DOHH2 (cell line): ENCODE data around the gene ZNF865.

Source experiments
- H3F3A ChIP-seq: fragments of 200-600 bp; sonication (generic), shearing (Covaris generic); 2 replicates; pipeline ENCODE4 v1.6.0; 2016; ENCODE audit warnings: antibody characterized with exemption, mild to moderate bottlenecking; ENCODE audit not compliant: control insufficient read depth, insufficient read depth
- H3K27ac ChIP-seq: fragments of 200-600 bp; sonication (generic); 2 replicates; pipeline ENCODE4 v1.5.1; 2014; ENCODE audit warnings: low read depth, mild to moderate bottlenecking, low read length, moderate library complexity
- H3K27me3 ChIP-seq: fragments of 200-600 bp; sonication (generic); 2 replicates; pipeline ENCODE4 v1.6.1; 2014; ENCODE audit warnings: mild to moderate bottlenecking, low read length, mixed read lengths; ENCODE audit not compliant: control insufficient read depth
- H3K36me3 ChIP-seq: fragments of 200-600 bp; sonication (generic); 2 replicates; pipeline ENCODE4 v1.6.1; 2014; ENCODE audit warnings: mild to moderate bottlenecking, low read length, moderate library complexity, mixed read lengths; ENCODE audit not compliant: control insufficient read depth
- H3K4me1 ChIP-seq: fragments of 200-600 bp; sonication (generic); 2 replicates; pipeline ENCODE4 v1.6.1; 2014; ENCODE audit warnings: mild to moderate bottlenecking, low read length, mixed read lengths; ENCODE audit not compliant: control insufficient read depth
- H3K4me2 ChIP-seq: fragments of 200-600 bp; sonication (generic); 2 replicates; pipeline ENCODE4 v1.6.0; 2014; ENCODE audit warnings: mild to moderate bottlenecking, low read length, moderate library complexity
- H3K4me3 ChIP-seq: fragments of 200-600 bp; sonication (generic); 2 replicates; pipeline ENCODE4 v1.5.1; 2014; ENCODE audit warnings: mild to moderate bottlenecking, low read length, mixed read lengths
- H3K79me2 ChIP-seq: fragments of 200-600 bp; sonication (generic); 2 replicates; pipeline ENCODE4 v1.6.1; 2014; ENCODE audit warnings: mild to moderate bottlenecking, low read length, mixed read lengths; ENCODE audit not compliant: control insufficient read depth
- H3K9me2 ChIP-seq: fragments of 200-600 bp; sonication (generic); replicated peaks from 2 replicates; pipeline ENCODE4 v1.6.1; 2014; ENCODE audit warnings: mild to moderate bottlenecking, low read length, mixed read lengths; ENCODE audit not compliant: control insufficient read depth
- H3K9me3 ChIP-seq: fragments of 200-600 bp; sonication (generic); 2 replicates; pipeline ENCODE4 v1.6.1; 2014; ENCODE audit warnings: antibody characterized with exemption, low read length, mixed read lengths; ENCODE audit not compliant: control insufficient read depth, insufficient read depth
- H4K20me1 ChIP-seq: fragments of 200-600 bp; sonication (generic); 2 replicates; pipeline ENCODE4 v1.6.0; 2014; ENCODE audit warnings: low read depth, mild to moderate bottlenecking, antibody characterized with exemption, low read length, moderate library complexity; ENCODE audit not compliant: control insufficient read depth, insufficient read depth
- EZH2phosphoT487 ChIP-seq: fragments of 200-600 bp; sonication (generic); IDR thresholded peaks from 2 replicates; pipeline ENCODE4 v1.6.1; 2017; ENCODE audit warnings: borderline replicate concordance, mild to moderate bottlenecking, antibody characterized with exemption, low read length, moderate library complexity, mixed read lengths
- TF ChIP-seq, protein P1 (sequence below): fragments of 200-600 bp; sonication (generic); IDR thresholded peaks from one replicate; pipeline ENCODE4 v1.5.1; 2014; ENCODE audit warnings: antibody characterized with exemption, mild to moderate bottlenecking, low read depth, low read length; ENCODE audit not compliant: poor library complexity, severe bottlenecking

Gene ZNF865

DNA sequence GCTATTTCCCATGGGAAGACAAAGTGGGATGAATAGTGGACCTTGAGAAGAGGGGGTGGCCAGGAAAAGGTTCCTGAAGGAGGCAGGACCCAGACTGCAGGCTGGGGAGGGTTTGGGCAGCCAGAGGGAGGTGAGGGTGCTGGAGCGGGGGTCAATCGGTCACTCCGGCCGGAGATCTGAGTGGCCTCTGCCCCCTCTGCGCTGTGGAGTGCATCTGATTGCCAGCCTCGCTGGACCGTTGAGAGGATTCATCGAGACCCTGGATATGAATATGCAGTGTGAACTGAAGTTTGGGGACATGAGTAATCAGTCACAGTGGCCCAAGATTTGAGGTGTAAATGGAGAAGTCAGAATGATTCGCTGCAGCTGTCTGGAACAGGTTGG lies 29.9 kb downstream of the ZNF865 start:
- TF ChIP-seq, protein P1, sequence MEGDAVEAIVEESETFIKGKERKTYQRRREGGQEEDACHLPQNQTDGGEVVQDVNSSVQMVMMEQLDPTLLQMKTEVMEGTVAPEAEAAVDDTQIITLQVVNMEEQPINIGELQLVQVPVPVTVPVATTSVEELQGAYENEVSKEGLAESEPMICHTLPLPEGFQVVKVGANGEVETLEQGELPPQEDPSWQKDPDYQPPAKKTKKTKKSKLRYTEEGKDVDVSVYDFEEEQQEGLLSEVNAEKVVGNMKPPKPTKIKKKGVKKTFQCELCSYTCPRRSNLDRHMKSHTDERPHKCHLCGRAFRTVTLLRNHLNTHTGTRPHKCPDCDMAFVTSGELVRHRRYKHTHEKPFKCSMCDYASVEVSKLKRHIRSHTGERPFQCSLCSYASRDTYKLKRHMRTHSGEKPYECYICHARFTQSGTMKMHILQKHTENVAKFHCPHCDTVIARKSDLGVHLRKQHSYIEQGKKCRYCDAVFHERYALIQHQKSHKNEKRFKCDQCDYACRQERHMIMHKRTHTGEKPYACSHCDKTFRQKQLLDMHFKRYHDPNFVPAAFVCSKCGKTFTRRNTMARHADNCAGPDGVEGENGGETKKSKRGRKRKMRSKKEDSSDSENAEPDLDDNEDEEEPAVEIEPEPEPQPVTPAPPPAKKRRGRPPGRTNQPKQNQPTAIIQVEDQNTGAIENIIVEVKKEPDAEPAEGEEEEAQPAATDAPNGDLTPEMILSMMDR, result no peak
- TF ChIP-seq EZH2phosphoT487, result no peak
- H3K4me2 ChIP-seq, result peak overlapping the region; percentile 96
- peaks cover 52% of the 10 kb centered on the region for H3K79me2 ChIP-seq

DNA sequence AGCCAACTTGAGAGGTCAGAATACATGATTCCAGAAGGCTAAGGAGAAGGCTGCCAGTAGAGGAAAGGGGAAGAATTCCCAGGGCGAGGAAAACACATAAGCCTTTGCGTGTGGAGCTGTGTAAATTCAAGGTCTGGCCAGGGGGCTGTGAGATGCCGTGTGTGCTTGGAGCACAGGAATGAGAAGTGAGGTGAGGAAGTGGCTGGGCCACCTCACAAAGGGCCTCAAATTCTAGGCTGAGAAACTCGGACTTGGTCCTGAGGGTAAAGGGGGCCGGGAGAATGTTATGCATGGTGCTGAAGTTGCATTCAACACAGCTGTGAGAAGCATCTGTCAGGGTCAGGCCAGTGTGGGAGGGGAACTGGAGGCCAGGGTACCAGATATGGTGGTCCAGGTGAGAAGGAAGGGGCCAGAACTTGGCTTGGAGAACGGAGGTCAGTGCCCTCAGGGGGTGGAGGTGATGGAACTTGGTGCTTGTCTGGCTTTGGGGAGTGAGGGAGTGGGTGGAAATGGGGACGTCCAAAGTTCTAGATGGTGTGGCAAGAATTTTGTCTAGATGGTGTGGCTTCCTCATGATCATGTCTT lies 30.5 kb downstream of the ZNF865 start:
- H3K79me2 ChIP-seq, result peaks cover 52% of the 10 kb centered on the region
- H3K27ac ChIP-seq, result no peak overlapping the region
- H3K9me3 ChIP-seq, result no peaks in the 10 kb centered on the region
- H3K4me2 ChIP-seq, result peak overlapping the region; percentile 96
- H3K27me3 ChIP-seq, result no peaks in the 10 kb centered on the region
- peak overlapping the region; percentile 86 for H3K4me3 ChIP-seq
- no peaks in the 10 kb centered on the region for H3K9me2 ChIP-seq
- H3K4me1 ChIP-seq, result peaks cover 60% of the 10 kb centered on the region
- peaks cover 3% of the 10 kb centered on the region; the same call in 1 of the 2 replicates for H4K20me1 ChIP-seq
- TF ChIP-seq EZH2phosphoT487, result no peak
- TF ChIP-seq, protein P1, result no peak
- peaks cover 20% of the 10 kb centered on the region for H3F3A ChIP-seq
- peaks cover 26% of the 10 kb centered on the region for H3K36me3 ChIP-seq

More for the DNA sequence above, 29.9 kb downstream of the ZNF865 start:
- peaks cover 56% of the 10 kb centered on the region for H3K4me1 ChIP-seq
- H3K36me3 ChIP-seq, result peaks cover 26% of the 10 kb centered on the region
- H3F3A ChIP-seq, result peaks cover 16% of the 10 kb centered on the region
- H3K27ac ChIP-seq, result peak overlapping the region; percentile 56
- H4K20me1 ChIP-seq, result peaks cover 3% of the 10 kb centered on the region; the same call in 1 of the 2 replicates
- H3K9me2 ChIP-seq, result no peaks in the 10 kb centered on the region
- no peaks in the 10 kb centered on the region for H3K27me3 ChIP-seq
- peak overlapping the region; percentile 86 for H3K4me3 ChIP-seq
- no peaks in the 10 kb centered on the region for H3K9me3 ChIP-seq

DNA sequence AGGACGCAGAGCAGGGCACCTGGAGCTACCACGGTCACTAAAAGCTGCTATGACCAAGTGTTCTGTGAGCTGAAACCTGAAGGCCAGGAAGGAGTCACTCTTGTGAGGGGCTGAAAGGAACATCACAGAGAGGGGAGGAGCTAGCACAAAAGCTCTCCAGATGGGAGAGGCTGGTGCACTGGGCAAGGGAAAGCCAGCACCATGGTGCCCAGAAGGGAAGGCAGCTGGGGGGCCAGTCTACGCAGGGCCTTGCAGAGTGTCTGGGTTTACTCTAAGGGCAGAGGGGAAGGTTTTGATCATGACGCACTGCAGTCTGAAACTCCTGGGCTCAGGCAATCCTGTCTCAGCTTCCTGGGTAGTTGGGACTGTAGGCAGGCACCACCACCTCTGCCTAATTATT lies 31.3 kb downstream of the ZNF865 start:
- H4K20me1 ChIP-seq, result peaks cover 3% of the 10 kb centered on the region; the same call in 1 of the 2 replicates
- H3K27ac ChIP-seq, result no peak overlapping the region
- H3F3A ChIP-seq, result peaks cover 25% of the 10 kb centered on the region
- H3K4me1 ChIP-seq, result peaks cover 59% of the 10 kb centered on the region
- H3K4me2 ChIP-seq, result peak overlapping the region; percentile 96
- TF ChIP-seq EZH2phosphoT487, result no peak
- TF ChIP-seq, protein P1, result no peak
- no peaks in the 10 kb centered on the region for H3K9me2 ChIP-seq
- peaks cover 30% of the 10 kb centered on the region for H3K36me3 ChIP-seq
- H3K4me3 ChIP-seq, result peak overlapping the region; percentile 86
- H3K79me2 ChIP-seq, result peaks cover 58% of the 10 kb centered on the region
- H3K9me3 ChIP-seq, result no peaks in the 10 kb centered on the region
- H3K27me3 ChIP-seq, result no peaks in the 10 kb centered on the region
